Common myeloid progenitor, CD34-positive (primary cell): ENCODE results near the gene NDUFV3.
"Not testable (repeated sequence)": the region's sequence is repeated elsewhere in the genome, so short reads cannot be mapped to it uniquely, and the experiment has no call there.

Experiments
- CTCF ChIA-PET: fragments of 350-600 bp; sonication (Branson Sonifier 250); formaldehyde crosslinking; loops from one replicate; lab custom pipeline; 2021; ENCODE audit warnings: antibody characterized with exemption; lab: Charles Lee
- POLR2A ChIA-PET: fragments of 350-600 bp; sonication (Branson Sonifier 250); formaldehyde crosslinking; loops from one replicate; lab custom pipeline; 2021; ENCODE audit warnings: antibody characterized with exemption; lab: Charles Lee
- DNase-seq, 3 donors: peaks; one replicate each; pipeline versions ENCODE4 v3.0.0 to v3.0.0-alpha.2; 2013
- H3K27ac ChIP-seq, 2 experiments: 1 replicate in 1 of 2; 2 replicates in 1 of 2; pipeline ENCODE4 v1.7.0; 2013; ENCODE audit warnings: inconsistent platforms in 2 of 2, low read length in 2 of 2, mild to moderate bottlenecking in 2 of 2, low read depth in 1 of 2, moderate library complexity in 1 of 2; ENCODE audit not compliant: severe bottlenecking in 2 of 2, insufficient read depth in 1 of 2, poor library complexity in 1 of 2
- H3K27me3 ChIP-seq, 5 experiments: replicated peaks in 2 of 5; 1 replicate in 3 of 5; 2 replicates in 2 of 5; pipeline versions ENCODE4 v1.6.1 to v1.7.0; 2013; ENCODE audit warnings: low read length in 4 of 5, mild to moderate bottlenecking in 2 of 5, moderate library complexity in 2 of 5, inconsistent platforms in 1 of 5; ENCODE audit not compliant: insufficient read depth in 5 of 5, control insufficient read depth in 4 of 5
- H3K36me3 ChIP-seq, 4 experiments: 1 replicate in 2 of 4; 2 replicates in 2 of 4; pipeline versions ENCODE4 v1.6.1 to v1.7.0; 2013; ENCODE audit warnings: low read length in 3 of 4, control low read depth in 1 of 4, mild to moderate bottlenecking in 1 of 4; ENCODE audit not compliant: control insufficient read depth in 4 of 4, insufficient read depth in 4 of 4
- H3K4me1 ChIP-seq, 4 experiments: 1 replicate in 3 of 4; 2 replicates in 1 of 4; pipeline versions ENCODE4 v1.6.1 to v1.7.1; 2013; ENCODE audit warnings: low read length in 3 of 4, mild to moderate bottlenecking in 3 of 4, control low read depth in 1 of 4, inconsistent platforms in 1 of 4, moderate library complexity in 1 of 4; ENCODE audit not compliant: control insufficient read depth in 4 of 4, insufficient read depth in 4 of 4; ENCODE audit errors: control extremely low read depth in 1 of 4
- H3K4me3 ChIP-seq, 7 experiments: 1 replicate in 4 of 7; 2 replicates in 3 of 7; pipeline versions ENCODE4 v1.5.1 to v1.7.0; 2013; ENCODE audit warnings: mild to moderate bottlenecking in 7 of 7, low read length in 6 of 7, moderate library complexity in 6 of 7, inconsistent platforms in 2 of 7, low read depth in 2 of 7, control low read depth in 1 of 7; ENCODE audit not compliant: insufficient read depth in 4 of 7, control insufficient read depth in 1 of 7; ENCODE audit errors: extremely low read depth in 1 of 7
- H3K9me3 ChIP-seq, 5 experiments: 1 replicate in 4 of 5; 2 replicates in 1 of 5; pipeline versions ENCODE4 v1.6.1 to v1.7.1; 2013; ENCODE audit warnings: low read length in 4 of 5, mild to moderate bottlenecking in 2 of 5, inconsistent platforms in 1 of 5, low read depth in 1 of 5, moderate library complexity in 1 of 5; ENCODE audit not compliant: control insufficient read depth in 4 of 5, insufficient read depth in 2 of 5; ENCODE audit errors: control extremely low read depth in 1 of 5
- WGBS: methylation state at CpG from one replicate; pipeline ENCODE4 v1.1.5; 2013; ENCODE audit not compliant: insufficient coverage; 5-methylcytosine and 5-hydroxymethylcytosine counted together

NDUFV3 gene

DNA sequence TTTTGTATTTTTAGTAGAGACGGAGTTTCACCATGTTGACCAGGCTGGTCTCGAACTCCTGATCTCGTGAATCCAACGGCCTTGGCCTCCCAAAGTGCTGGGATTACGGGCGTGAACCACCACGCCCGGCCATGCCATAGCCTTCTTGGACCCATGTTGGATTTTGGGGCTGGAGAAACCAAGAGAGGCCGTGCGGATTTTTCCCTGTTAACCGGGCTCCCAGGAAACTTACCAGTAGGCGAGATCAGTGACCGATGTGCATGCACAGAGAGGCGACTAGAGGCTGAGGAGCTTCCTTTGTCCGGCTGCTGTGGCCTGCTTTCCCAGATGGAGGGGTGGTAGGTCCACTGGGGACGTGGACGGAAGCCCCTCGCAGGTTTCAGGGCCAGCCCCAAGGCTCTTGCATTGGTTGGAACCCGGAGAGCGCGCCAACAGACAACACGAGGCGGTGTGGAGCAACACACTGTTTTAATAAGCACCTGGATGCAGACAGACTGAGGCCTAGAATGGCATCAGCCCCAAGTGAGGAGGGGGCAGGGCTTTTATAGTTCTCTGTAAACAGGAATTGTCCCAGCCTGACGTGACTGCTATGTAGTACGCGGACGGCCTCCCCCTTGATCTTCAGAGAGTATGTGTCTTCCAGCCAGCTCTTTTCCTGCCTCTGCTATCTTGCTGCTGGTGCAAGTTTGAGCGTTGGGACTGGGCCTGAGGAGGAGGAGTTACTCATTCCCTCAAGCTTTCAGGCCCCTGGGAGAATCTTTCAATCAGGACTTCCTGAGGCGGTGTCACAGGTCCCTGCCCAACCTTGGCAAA, 32.2 kb downstream of the NDUFV3 start, which contains the start of gene ERVH48-1:
Gene ERVH48-1, minus strand, starts transcription at position 517 of the 813 bp plus-strand sequence. CDS start 6,624 bp downstream, outside the sequence.
- no peak within 1 kb of the TSS for H3K4me3 ChIP-seq
- ChIA-PET POLR2A (no interaction called here), CTCF (interaction anchor here (1.3 kb wide), 1 partner anchor 31 kb away, joined by 4 read pairs; no protein-coding TSS in a partner anchor)
- H3K27ac ChIP-seq, result no peak within 1 kb of the TSS
- no peaks in the 10 kb centered on the region for H3K27me3 ChIP-seq
- H3K9me3 ChIP-seq, result no peaks in the 10 kb centered on the region
- 91% methylated on average over 24 of the region's 29 CpGs for WGBS
- H3K4me1 ChIP-seq, result peaks cover 0 to 13% (median 9%) of the 10 kb centered on the region in 4 experiments
- no peaks in the 10 kb centered on the region for H3K36me3 ChIP-seq
- no peak for DNase-seq

GRCh38 chr21:42927474-42928200, 34.5 kb downstream of the NDUFV3 start:
- CTCF ChIA-PET, result interaction anchor here (1.6 kb wide), 1 partner anchor 7 kb away, joined by 4 read pairs; no protein-coding TSS in a partner anchor
- DNase-seq, POLR2A ChIA-PET, H3K4me3 ChIP-seq, H3K36me3 ChIP-seq, H3K9me3 ChIP-seq, H3K27me3 ChIP-seq, H3K27ac ChIP-seq: not testable (repeated sequence)
- WGBS, result 96% methylated on average over 21 of the region's 23 CpGs
- H3K4me1 ChIP-seq, result peaks cover 0 to 13% (median 9%) of the 10 kb centered on the region in 4 experiments

DNA sequence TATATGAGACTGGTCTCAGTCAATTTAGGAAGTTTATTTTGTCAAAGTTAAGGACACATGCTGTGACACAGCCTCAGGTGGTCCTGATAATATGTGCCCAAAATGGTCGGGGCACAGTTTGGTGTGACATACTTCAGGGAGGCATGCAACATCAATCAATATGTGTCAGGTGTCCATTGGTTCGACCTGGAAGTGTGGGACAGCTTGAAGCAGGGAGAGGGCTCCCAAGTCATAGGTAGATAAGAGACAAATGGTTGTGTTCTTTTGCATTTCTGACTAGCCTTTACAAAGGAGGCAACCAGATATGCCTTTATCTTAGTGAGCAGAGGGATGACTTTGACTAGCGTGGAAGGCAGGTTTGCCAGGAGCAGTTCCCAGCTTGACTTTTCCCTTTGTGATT, 36.9 kb downstream of the NDUFV3 start:
- Histone ChIP-seq H3K36me3 (no peaks in the 10 kb centered on the region), H3K4me3 (no peak overlapping the region), H3K4me1 (no peaks in the 10 kb centered on the region), H3K9me3 (no peaks in the 10 kb centered on the region), H3K27me3 (no peaks in the 10 kb centered on the region), H3K27ac (no peak overlapping the region)
- 94% methylated on average over 3 of the region's 3 CpGs for WGBS
- ChIA-PET POLR2A (no interaction called here), CTCF (no interaction called here)
- DNase-seq, result no peak

DNA sequence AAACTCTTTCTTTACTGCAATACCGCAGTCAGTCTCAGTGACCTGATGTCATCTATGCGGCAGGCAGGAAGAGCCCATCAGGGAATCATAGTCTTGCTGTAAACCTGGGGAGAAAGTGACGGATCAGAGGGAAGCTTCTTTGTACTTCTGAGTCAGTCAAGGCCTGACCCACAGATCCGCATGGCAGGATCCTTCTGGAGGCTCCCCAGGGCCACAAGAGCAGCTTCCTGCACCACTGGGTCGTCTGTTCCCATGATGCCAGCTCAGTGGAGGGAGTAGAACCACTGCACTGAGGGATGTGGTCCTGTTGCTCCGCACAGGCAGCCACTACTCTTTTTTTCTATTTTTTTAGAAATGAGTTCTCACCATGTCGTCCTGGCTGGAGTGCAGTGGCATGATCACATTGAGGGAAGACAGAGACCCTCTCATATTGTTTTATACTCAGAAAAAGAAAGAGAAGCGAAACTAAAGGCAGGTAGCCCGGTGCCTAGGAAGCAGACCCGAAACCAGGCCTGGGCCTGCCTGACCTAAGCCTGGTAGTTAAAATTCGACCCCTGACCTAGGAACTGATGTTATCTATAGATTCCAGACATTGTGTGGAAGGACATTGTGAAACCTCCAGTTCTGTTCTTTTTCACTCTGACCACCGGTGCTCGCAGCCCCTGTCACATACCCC, 38.6 kb downstream of the NDUFV3 start:
- Histone ChIP-seq H3K4me3 (no peak overlapping the region), H3K9me3 (no peaks in the 10 kb centered on the region), H3K4me1 (no peaks in the 10 kb centered on the region), H3K27me3 (no peaks in the 10 kb centered on the region), H3K36me3 (no peaks in the 10 kb centered on the region), H3K27ac (no peak overlapping the region)
- POLR2A ChIA-PET, result no interaction called here
- DNase-seq, result no peak
- CTCF ChIA-PET, result no interaction called here
- WGBS, result 88% methylated on average over 7 of the region's 13 CpGs

DNA sequence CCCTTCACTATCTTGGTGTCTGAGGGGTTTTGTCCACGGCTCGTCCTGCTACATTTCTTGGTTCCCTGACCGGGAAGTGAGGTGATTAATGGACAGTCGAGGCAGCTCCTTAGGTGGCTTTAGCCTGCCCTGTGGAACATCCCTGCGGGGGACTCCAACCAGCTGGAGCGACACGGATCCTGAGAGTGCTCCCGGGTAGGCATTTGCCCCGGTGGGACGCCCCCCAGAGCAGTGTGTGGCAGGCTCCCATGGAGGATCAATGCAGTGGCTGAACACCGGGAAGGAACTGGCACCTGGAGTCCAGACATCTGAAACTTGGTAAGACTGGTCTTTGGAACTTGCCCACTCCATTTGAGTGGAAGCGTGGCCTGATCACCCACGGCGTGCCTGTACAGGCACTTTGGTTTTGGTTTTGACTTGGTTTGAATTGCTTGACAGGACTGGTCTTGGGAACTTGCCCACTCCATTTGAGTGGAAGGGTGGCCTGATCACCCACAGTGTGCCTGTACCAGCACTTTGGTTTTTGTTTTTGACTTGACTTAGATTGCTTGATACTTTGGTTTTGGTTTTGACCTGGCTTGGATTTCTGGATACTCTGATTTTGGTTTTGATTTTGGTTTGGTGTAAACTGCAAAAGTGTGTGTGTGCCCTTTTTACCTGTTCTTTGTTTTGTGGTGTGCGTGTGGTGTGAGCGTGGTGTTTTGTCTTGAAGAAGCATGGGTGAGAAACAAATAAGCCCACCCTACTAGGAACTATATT, 39.4 kb downstream of the NDUFV3 start:
- POLR2A ChIA-PET, DNase-seq: not testable (repeated sequence)
- WGBS, result 98% methylated on average over 14 of the region's 16 CpGs

DNA sequence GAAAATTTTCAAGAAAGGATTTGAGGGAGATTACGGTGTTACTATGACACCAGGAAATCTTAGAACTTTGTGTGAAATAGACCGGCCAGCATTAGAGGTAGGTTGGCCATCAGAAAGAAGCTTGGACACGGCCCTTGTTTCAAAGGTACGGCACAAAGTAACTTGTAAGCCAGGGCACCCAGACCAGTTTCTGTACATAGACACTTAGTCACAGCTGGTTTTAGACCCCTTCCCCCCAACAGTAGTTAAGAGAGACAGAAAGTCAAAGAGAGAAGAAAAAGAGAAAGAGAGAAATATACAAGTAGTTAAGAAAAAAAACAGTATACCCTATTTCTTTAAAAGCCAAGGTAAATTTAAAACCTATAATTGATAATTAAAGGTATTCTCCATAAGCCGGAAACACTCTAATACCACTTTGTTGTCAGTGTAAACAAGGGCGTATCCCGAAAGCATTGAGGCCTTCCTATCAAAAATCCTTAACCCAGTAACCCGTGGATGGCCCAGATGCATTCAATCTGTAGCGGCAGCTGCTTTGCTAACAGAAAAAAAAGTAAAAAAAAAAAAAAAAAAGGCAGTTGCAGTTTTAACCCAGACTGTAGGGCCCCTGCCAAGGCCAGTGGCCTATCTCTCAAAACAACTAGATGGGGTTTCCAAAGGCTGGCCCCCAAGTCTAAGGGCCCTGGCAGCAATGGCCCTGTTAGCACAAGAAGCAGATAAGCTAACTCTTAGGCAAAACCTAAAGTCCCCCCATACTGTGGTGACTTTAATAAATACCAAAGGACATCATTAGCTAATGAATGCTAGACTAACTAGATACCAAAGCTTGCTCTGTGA, 40.2 kb downstream of the NDUFV3 start:
- DNase-seq, H3K4me3 ChIP-seq, CTCF ChIA-PET, H3K4me1 ChIP-seq, H3K27ac ChIP-seq, POLR2A ChIA-PET, H3K27me3 ChIP-seq, H3K9me3 ChIP-seq, H3K36me3 ChIP-seq: not testable (repeated sequence)
- WGBS, result 95% methylated on average over 7 of the region's 9 CpGs

More for the DNA sequence above, 39.4 kb downstream of the NDUFV3 start:
- H3K27ac ChIP-seq, CTCF ChIA-PET, H3K27me3 ChIP-seq, H3K4me3 ChIP-seq, H3K4me1 ChIP-seq, H3K36me3 ChIP-seq, H3K9me3 ChIP-seq: not testable (repeated sequence)
